DMS 273 treated with DMSO at 0.1 percent for 48 hours (cell line): ENCODE results near the gene TOE1.
A peak's percentile ranks its signal among the peaks of the same experiment; 100 is the strongest.

ENCODE experiments used
- DNase-seq: peaks from one replicate; lab custom pipeline; 2025; lab: John Stamatoyannopoulos, UW

Gene TOE1

GRCh38 chr1:45326627-45327623, 13.0 kb upstream of the TOE1 start, which contains the start of gene HPDL:
HPDL (plus strand) TSS chr1:45326895; CDS start chr1:45327149, 254 bp downstream.
- DNase-seq = peak; percentile 9

GRCh38 chr1:45327644-45328515, 12.1 kb upstream of the TOE1 start:
- peak; percentile 4 for DNase-seq

- no peak for DNase-seq
Measured at GRCh38 chr1:45328680-45329079, 11.3 kb upstream of the TOE1 start.

- no peak for DNase-seq
Measured at GRCh38 chr1:45329445-45329844, 10.5 kb upstream of the TOE1 start.

- no peak for DNase-seq
Measured at GRCh38 chr1:45331436-45332345, 8.3 kb upstream of the TOE1 start.

GRCh38 chr1:45332346-45332720, 7.6 kb upstream of the TOE1 start:
- DNase-seq = no peak

- DNase-seq = no peak
Measured at GRCh38 chr1:45334308-45335245, 5.4 kb upstream of the TOE1 start.

- no peak for DNase-seq
Measured at GRCh38 chr1:45335855-45336324, 4.1 kb upstream of the TOE1 start.

GRCh38 chr1:45337630-45338325, 2.2 kb upstream of the TOE1 start:
- no peak for DNase-seq

- DNase-seq = no peak
Measured at GRCh38 chr1:45340816-45341466, 971 bp downstream of the TOE1 start.

GRCh38 chr1:45344499-45344898, 4.5 kb downstream of the TOE1 start:
- DNase-seq = no peak

- DNase-seq = no peak
Measured at GRCh38 chr1:45345014-45345413, 5.0 kb downstream of the TOE1 start.

GRCh38 chr1:45346473-45346872, 6.5 kb downstream of the TOE1 start:
- no peak for DNase-seq

GRCh38 chr1:45348020-45348419, 8.1 kb downstream of the TOE1 start:
- no peak for DNase-seq

GRCh38 chr1:45348609-45348965, 8.6 kb downstream of the TOE1 start:
- no peak for DNase-seq

GRCh38 chr1:45348966-45349677, 9.2 kb downstream of the TOE1 start:
- DNase-seq = no peak

- no peak for DNase-seq
Measured at GRCh38 chr1:45351508-45351907, 11.5 kb downstream of the TOE1 start.

- DNase-seq = no peak
Measured at GRCh38 chr1:45353685-45354084, 13.7 kb downstream of the TOE1 start.

GRCh38 chr1:45354838-45355237, 14.9 kb downstream of the TOE1 start:
- DNase-seq = no peak
